ENCODE results near the gene NMRAL1. TPM values are rescaled to one million over a fixed set of nuclear protein-coding genes. Genes with fewer than 3 reads are reported as not detected.

Gene NMRAL1
- total RNA-seq, 1 donor from 2014 or later = 62.7 TPM

GRCh38 chr16:4454623-4455022 is 19.8 kb downstream of the NMRAL1 start:
- TF ChIP-seq CTCF (IDR thresholded peaks at IDR 0.05; ENCODE audit: insufficient read depth, low read length, severe bottlenecking) = no peak
- DNase-seq (ENCODE audit: low read depth) (no peak), FAIRE-seq (no peak)
- Histone ChIP-seq H3K36me3 (ENCODE audit: control insufficient read depth, insufficient read depth, low read length) (peaks cover 32% of the 10 kb centered on the region), H3K27me3 (ENCODE audit: control insufficient read depth, insufficient read depth, low read length) (no peaks in the 10 kb centered on the region), H3K4me3 (ENCODE audit: low read depth, low read length) (no peak overlapping the region)

DNA sequence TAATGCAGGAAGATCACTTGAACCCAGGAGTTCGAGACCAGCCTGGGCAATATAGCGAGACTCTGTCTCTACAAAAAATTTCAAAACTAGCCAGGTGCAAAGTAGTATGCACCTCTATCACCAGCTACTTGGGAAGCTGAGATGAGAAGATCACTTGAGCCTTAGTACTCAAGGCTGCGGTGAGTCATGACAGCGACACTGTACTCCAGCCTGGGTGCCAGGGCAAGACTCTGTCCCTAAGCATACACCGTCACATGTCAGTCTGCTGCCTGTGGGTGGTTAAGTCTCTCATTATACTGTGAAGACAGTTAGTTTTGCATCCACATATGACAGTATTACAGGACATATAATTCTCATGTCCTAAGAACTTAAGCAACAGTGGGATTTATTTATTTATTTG is 21.8 kb downstream of the NMRAL1 start:
- DNase-seq (ENCODE audit: low read depth) = no peak
- H3K27me3 ChIP-seq (ENCODE audit: control insufficient read depth, insufficient read depth, low read length) = no peaks in the 10 kb centered on the region
- no peak overlapping the region for H3K4me3 ChIP-seq (ENCODE audit: low read depth, low read length)
- TF ChIP-seq CTCF (IDR thresholded peaks at IDR 0.05; ENCODE audit: insufficient read depth, low read length, severe bottlenecking) = no peak
- FAIRE-seq = no peak
- H3K36me3 ChIP-seq (ENCODE audit: control insufficient read depth, insufficient read depth, low read length) = peaks cover 34% of the 10 kb centered on the region

GRCh38 chr16:4450931-4451519 is 23.4 kb downstream of the NMRAL1 start:
- no peaks in the 10 kb centered on the region for H3K27me3 ChIP-seq (ENCODE audit: control insufficient read depth, insufficient read depth, low read length)
- DNase-seq (ENCODE audit: low read depth) (no peak), FAIRE-seq (no peak)
- no peak for TF ChIP-seq CTCF (IDR thresholded peaks at IDR 0.05; ENCODE audit: insufficient read depth, low read length, severe bottlenecking)
- no peak overlapping the region for H3K4me3 ChIP-seq (ENCODE audit: low read depth, low read length)
- H3K36me3 ChIP-seq (ENCODE audit: control insufficient read depth, insufficient read depth, low read length) = peaks cover 41% of the 10 kb centered on the region

DNA sequence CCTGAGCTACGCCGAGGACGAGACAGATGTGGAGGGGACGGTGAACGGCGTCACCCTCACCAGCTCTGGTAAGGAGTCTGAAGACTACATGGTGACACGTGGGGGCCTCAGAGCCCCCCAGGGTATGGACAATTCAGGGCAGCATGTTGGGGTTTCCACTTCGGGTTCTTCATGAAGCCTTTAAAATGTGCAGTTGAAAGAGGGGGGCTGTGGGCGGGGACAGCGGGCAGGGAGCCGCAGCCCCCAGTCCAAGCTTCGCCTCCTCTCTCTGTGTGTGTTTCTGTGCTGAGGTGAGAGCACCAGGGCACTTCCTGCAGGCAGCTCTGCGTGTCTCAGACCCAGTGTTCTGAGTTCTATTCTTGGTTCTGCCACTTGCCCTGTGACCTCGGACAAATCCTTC is 24.0 kb downstream of the NMRAL1 start:
- FAIRE-seq = no peak
- TF ChIP-seq CTCF (IDR thresholded peaks at IDR 0.05; ENCODE audit: insufficient read depth, low read length, severe bottlenecking) = no peak
- Histone ChIP-seq H3K4me3 (ENCODE audit: low read depth, low read length) (no peak overlapping the region), H3K27me3 (ENCODE audit: control insufficient read depth, insufficient read depth, low read length) (no peaks in the 10 kb centered on the region), H3K36me3 (ENCODE audit: control insufficient read depth, insufficient read depth, low read length) (peaks cover 38% of the 10 kb centered on the region)
- no peak for DNase-seq (ENCODE audit: low read depth)

GRCh38 chr16:4443986-4444385 is 30.4 kb downstream of the NMRAL1 start:
- peaks cover 43% of the 10 kb centered on the region for H3K36me3 ChIP-seq (ENCODE audit: control insufficient read depth, insufficient read depth, low read length)
- DNase-seq (ENCODE audit: low read depth) (no peak), FAIRE-seq (peak; percentile 32)
- no peaks in the 10 kb centered on the region for H3K27me3 ChIP-seq (ENCODE audit: control insufficient read depth, insufficient read depth, low read length)
- no peak for TF ChIP-seq CTCF (IDR thresholded peaks at IDR 0.05; ENCODE audit: insufficient read depth, low read length, severe bottlenecking)
- no peak overlapping the region for H3K4me3 ChIP-seq (ENCODE audit: low read depth, low read length)

DNA sequence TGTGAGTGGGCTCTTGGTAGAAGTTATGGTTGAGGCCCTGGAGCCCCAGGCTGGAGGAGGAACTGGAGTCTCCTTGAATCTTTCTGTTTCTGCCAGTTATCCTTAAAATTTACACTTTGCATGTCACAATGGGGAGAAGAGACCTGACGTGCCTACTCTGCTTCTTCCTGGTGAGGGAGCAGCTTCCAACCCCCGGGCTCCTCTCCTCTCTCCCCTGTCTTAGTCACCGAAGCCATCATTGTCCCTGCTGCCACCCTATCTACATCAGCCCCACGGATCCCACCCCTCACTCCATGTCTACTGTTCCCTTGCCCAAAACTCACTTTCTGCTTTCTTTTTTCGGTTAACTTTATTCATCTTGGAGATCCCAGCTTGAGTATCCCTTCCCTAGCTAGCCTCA is 31.2 kb downstream of the NMRAL1 start:
- no peak for TF ChIP-seq CTCF (IDR thresholded peaks at IDR 0.05; ENCODE audit: insufficient read depth, low read length, severe bottlenecking)
- FAIRE-seq (no peak), DNase-seq (ENCODE audit: low read depth) (no peak)
- Histone ChIP-seq H3K36me3 (ENCODE audit: control insufficient read depth, insufficient read depth, low read length) (peaks cover 42% of the 10 kb centered on the region), H3K4me3 (ENCODE audit: low read depth, low read length) (no peak overlapping the region), H3K27me3 (ENCODE audit: control insufficient read depth, insufficient read depth, low read length) (no peaks in the 10 kb centered on the region)

Data from bronchial epithelial cell (primary cell).